H9 (cell line): Measurements from ENCODE around the gene NHLRC3. TPM values are rescaled to one million over a fixed set of nuclear protein-coding genes. Genes with fewer than 3 reads are reported as not detected.

Experiments used
- DNase-seq: peaks from one replicate; pipeline ENCODE4 v3.0.0-alpha.2; 2017
- H2AFZ ChIP-seq: one replicate; pipeline ENCODE4 v1.6.1; 2013; ENCODE audit warnings: mild to moderate bottlenecking, low read length, control low read depth, moderate library complexity
- H2AK5ac ChIP-seq: 2 replicates; pipeline ENCODE4 v1.6.1; 2013; ENCODE audit warnings: low read length, control low read depth, mixed read lengths; ENCODE audit not compliant: insufficient read length
- H2BK120ac ChIP-seq: one replicate; pipeline ENCODE4 v1.6.1; 2013; ENCODE audit warnings: low read depth, mild to moderate bottlenecking, low read length, control low read depth, inconsistent platforms; ENCODE audit not compliant: poor library complexity, severe bottlenecking
- H2BK12ac ChIP-seq: 2 replicates; pipeline ENCODE4 v1.6.1; 2013; ENCODE audit warnings: low read length, control low read depth, mixed read lengths, low read depth; ENCODE audit not compliant: insufficient read length
- H2BK15ac ChIP-seq: 2 replicates; pipeline ENCODE4 v1.6.1; 2013; ENCODE audit warnings: low read depth, low read length, control low read depth
- H2BK20ac ChIP-seq: one replicate; pipeline ENCODE4 v1.6.1; 2013; ENCODE audit warnings: low read depth, mild to moderate bottlenecking, low read length, control low read depth, inconsistent platforms; ENCODE audit not compliant: poor library complexity, severe bottlenecking
- H2BK5ac ChIP-seq: 2 replicates; pipeline ENCODE4 v1.6.1; 2013; ENCODE audit warnings: low read length, control low read depth, mixed read lengths; ENCODE audit not compliant: insufficient read length
- H3K14ac ChIP-seq: 2 replicates; pipeline ENCODE4 v1.6.1; 2013; ENCODE audit warnings: low read length, control low read depth; ENCODE audit not compliant: insufficient read depth
- H3K18ac ChIP-seq: 2 replicates; pipeline ENCODE4 v1.6.1; 2013; ENCODE audit warnings: low read depth, mild to moderate bottlenecking, mixed read lengths, low read length, control low read depth; ENCODE audit not compliant: insufficient read length
- H3K23ac ChIP-seq: 2 replicates; pipeline ENCODE4 v1.6.1; 2013; ENCODE audit warnings: low read length, control low read depth, mixed read lengths, low read depth; ENCODE audit not compliant: insufficient read length
- H3K23me2 ChIP-seq: 2 replicates; pipeline ENCODE4 v1.6.1; 2013; ENCODE audit warnings: low read depth, mild to moderate bottlenecking, mixed read lengths, low read length, control low read depth; ENCODE audit not compliant: insufficient read length, poor library complexity, severe bottlenecking
- H3K27ac ChIP-seq: 2 replicates; pipeline ENCODE4 v1.5.1; 2013; ENCODE audit warnings: low read length, control low read depth, mixed read lengths, low read depth; ENCODE audit not compliant: insufficient read length
- H3K27me3 ChIP-seq: 2 replicates; pipeline ENCODE4 v1.6.1; 2013; ENCODE audit warnings: low read length, control low read depth, inconsistent platforms; ENCODE audit not compliant: insufficient read depth
- H3K4ac ChIP-seq: 2 replicates; pipeline ENCODE4 v1.6.1; 2013; ENCODE audit warnings: low read depth, mild to moderate bottlenecking, control low read depth, inconsistent platforms, low read length, moderate library complexity
- H3K4me1 ChIP-seq: 2 replicates; pipeline ENCODE4 v1.6.1; 2013; ENCODE audit warnings: low read length, control low read depth, inconsistent platforms; ENCODE audit not compliant: insufficient read depth
- H3K4me2 ChIP-seq: 2 replicates; pipeline ENCODE4 v1.6.1; 2013; ENCODE audit warnings: low read length, control low read depth, mixed read lengths; ENCODE audit not compliant: insufficient read length, insufficient read depth
- H3K56ac ChIP-seq: 2 replicates; pipeline ENCODE4 v1.6.1; 2013; ENCODE audit warnings: low read depth, mild to moderate bottlenecking, mixed read lengths, low read length, control low read depth; ENCODE audit not compliant: insufficient read length
- H3K79me1 ChIP-seq: 2 replicates; pipeline ENCODE4 v1.6.1; 2013; ENCODE audit warnings: low read depth, mild to moderate bottlenecking, moderate library complexity, low read length, control low read depth, inconsistent platforms; ENCODE audit not compliant: insufficient read depth, poor library complexity, severe bottlenecking
- H3K79me2 ChIP-seq: 2 replicates; pipeline ENCODE4 v1.6.1; 2013; ENCODE audit warnings: low read length, control low read depth, inconsistent platforms; ENCODE audit not compliant: insufficient read depth
- H3K9ac ChIP-seq: 2 replicates; pipeline ENCODE4 v1.6.1; 2013; ENCODE audit warnings: low read length, control low read depth, mixed read lengths; ENCODE audit not compliant: insufficient read length; ENCODE audit errors: extremely low read depth
- H3K9me3 ChIP-seq: one replicate; pipeline ENCODE4 v1.6.1; 2013; ENCODE audit warnings: low read depth, low read length, inconsistent platforms; ENCODE audit not compliant: control insufficient read depth
- H3T11ph ChIP-seq: one replicate; pipeline ENCODE4 v1.6.1; 2013; ENCODE audit warnings: mild to moderate bottlenecking, low read length, control low read depth, inconsistent platforms
- H4K20me1 ChIP-seq: one replicate; pipeline ENCODE4 v1.6.1; 2013; ENCODE audit not compliant: control insufficient read depth, insufficient read length, insufficient read depth
- H4K5ac ChIP-seq: 2 replicates; pipeline ENCODE4 v1.6.1; 2013; ENCODE audit warnings: low read depth, mild to moderate bottlenecking, mixed read lengths, low read length, control low read depth; ENCODE audit not compliant: insufficient read length
- H4K8ac ChIP-seq: replicated peaks from 2 replicates; pipeline ENCODE4 v1.6.1; 2013; ENCODE audit warnings: low read length, control low read depth, mixed read lengths, low read depth; ENCODE audit not compliant: insufficient read length
- H4K91ac ChIP-seq: 2 replicates; pipeline ENCODE4 v1.6.1; 2013; ENCODE audit warnings: low read depth, mild to moderate bottlenecking, moderate library complexity, mixed read lengths, low read length, control low read depth; ENCODE audit not compliant: insufficient read length
- H3K27ac Mint-ChIP-seq, 3 experiments: 2 replicates in 2 of 3; 3 replicates in 1 of 3; pipeline ENCODE4 v1.8.0; 2020 to 2021; ENCODE audit warnings: mixed read lengths in 3 of 3, mild to moderate bottlenecking in 1 of 3, moderate library complexity in 1 of 3
- H3K27me3 Mint-ChIP-seq: 2 replicates; pipeline ENCODE4 v1.8.0; 2021; ENCODE audit warnings: low read depth, mild to moderate bottlenecking, moderate library complexity, mixed read lengths
- H3K36me3 Mint-ChIP-seq, 3 experiments: 2 replicates in 2 of 3; 3 replicates in 1 of 3; pipeline ENCODE4 v1.8.0; 2020 to 2021; ENCODE audit warnings: low read depth in 3 of 3, mixed read lengths in 3 of 3; ENCODE audit not compliant: insufficient read depth in 1 of 3
- H3K4me1 Mint-ChIP-seq, 2 experiments: 2 replicates each; pipeline ENCODE4 v1.8.0; 2020; ENCODE audit warnings: mixed read lengths in 2 of 2
- H3K4me3 Mint-ChIP-seq, 2 experiments: 2 replicates in 1 of 2; 3 replicates in 1 of 2; pipeline ENCODE4 v1.8.0; 2020 to 2021; ENCODE audit warnings: mild to moderate bottlenecking in 2 of 2, mixed read lengths in 2 of 2, moderate library complexity in 1 of 2
- H3K9me3 Mint-ChIP-seq, 2 experiments: 2 replicates in 1 of 2; 3 replicates in 1 of 2; pipeline ENCODE4 v1.8.0; 2020; ENCODE audit warnings: mild to moderate bottlenecking in 2 of 2, mixed read lengths in 2 of 2, moderate library complexity in 1 of 2
- CTCF ChIP-seq: fragments of 200-600 bp; sonication (generic); conservative IDR thresholded peaks from 3 replicates; pipeline ENCODE4 v1.8.0; 2021; ENCODE audit warnings: antibody characterized with exemption, mild to moderate bottlenecking
- WGBS: extraction: QIAGEN DNeasy Blood & Tissue Kit; methylation state at CpG from one replicate; pipeline ENCODE4 v1.1.7; 2013; ENCODE audit warnings: missing lambda C conversion rate, low lambda C conversion rate, mixed read lengths; ENCODE audit not compliant: insufficient read length; ENCODE audit errors: extremely low coverage; 5-methylcytosine and 5-hydroxymethylcytosine counted together
- total RNA-seq: library from RNA; stranded (reverse); gene quantifications from 2 replicates; pipeline ENCODE4 v1.2.1, GENCODE V29; 2021

The NHLRC3 gene
- total RNA-seq, 1 experiment from 2014 or later, result 17.6 TPM

- no peaks in the 10 kb centered on the region for H3K79me1 ChIP-seq
- no peak overlapping the region for H3K18ac ChIP-seq
- H3K27ac Mint-ChIP-seq, result no peak overlapping the region
- no peaks in the 10 kb centered on the region for H3K23me2 ChIP-seq
- no peak overlapping the region for H4K91ac ChIP-seq
- no peak overlapping the region for H3K4me3 Mint-ChIP-seq
- no peak overlapping the region for H3K23ac ChIP-seq
- no peak overlapping the region for H3T11ph ChIP-seq
- H2BK120ac ChIP-seq, result no peak overlapping the region
- peaks cover 0 to 3% of the 10 kb centered on the region in 2 experiments; a peak in 2 of 4 replicates for H3K4me1 Mint-ChIP-seq
- no peaks in the 10 kb centered on the region for H3K27me3 Mint-ChIP-seq
- H3K4ac ChIP-seq, result no peak overlapping the region
- no peak overlapping the region for H3K14ac ChIP-seq
- H4K8ac ChIP-seq, result no peak overlapping the region
- no CpG with 5 or more reads among the region's 4 CpGs for WGBS
- TF ChIP-seq CTCF, result no peak
- H3K4me2 ChIP-seq, result no peak overlapping the region
- H3K4me1 ChIP-seq, result no peaks in the 10 kb centered on the region
- H3K27me3 ChIP-seq, result no peaks in the 10 kb centered on the region
- no peak overlapping the region for H2BK5ac ChIP-seq
- H2BK12ac ChIP-seq, result no peak overlapping the region
- H2AFZ ChIP-seq, result no peak overlapping the region
- no peak overlapping the region for H4K5ac ChIP-seq
- no peak overlapping the region for H2BK20ac ChIP-seq
- no peak for DNase-seq
- no peak overlapping the region for H2AK5ac ChIP-seq
- no peaks in the 10 kb centered on the region for H3K79me2 ChIP-seq
- no peak overlapping the region for H3K27ac ChIP-seq
- no peaks in the 10 kb centered on the region for H4K20me1 ChIP-seq
- no peak overlapping the region for H2BK15ac ChIP-seq
- H3K56ac ChIP-seq, result no peak overlapping the region
- H3K9me3 Mint-ChIP-seq, result peaks cover 2 to 3% of the 10 kb centered on the region in 2 experiments; a peak in 3 of 5 replicates
- peaks cover 2 to 4% (median 3%) of the 10 kb centered on the region in 3 experiments; a peak in 3 of 7 replicates for H3K36me3 Mint-ChIP-seq
- H3K9ac ChIP-seq, result no peak overlapping the region
- no peaks in the 10 kb centered on the region for H3K9me3 ChIP-seq
These were observed 23.7 kb downstream of the NHLRC3 start for GRCh38 chr13:39062004-39062403.
